ENCODE results near the gene MAU2.

Gene MAU2

GRCh38 chr19:19285686-19286085 is 34.9 kb upstream of the MAU2 start:
- Histone ChIP-seq H3K9ac (ENCODE audit: low read depth, low read length) (no peak overlapping the region), H3K4me1 (ENCODE audit: control insufficient read depth, insufficient read depth, low read length) (no peaks in the 10 kb centered on the region), H3K9me3 (ENCODE audit: control insufficient read depth, insufficient read depth, low read length) (no peaks in the 10 kb centered on the region), H3K27me3 (ENCODE audit: control insufficient read depth, insufficient read depth, low read length) (no peaks in the 10 kb centered on the region), H3K36me3 (ENCODE audit: control insufficient read depth, insufficient read depth, low read length) (peaks cover 45% of the 10 kb centered on the region), H3K4me3 (ENCODE audit: low read depth, low read length) (no peak overlapping the region)

- Histone ChIP-seq H3K36me3 (ENCODE audit: control insufficient read depth, insufficient read depth, low read length) (peaks cover 26% of the 10 kb centered on the region), H3K4me1 (ENCODE audit: control insufficient read depth, insufficient read depth, low read length) (no peaks in the 10 kb centered on the region), H3K4me3 (ENCODE audit: low read depth, low read length) (no peak overlapping the region), H3K9me3 (ENCODE audit: control insufficient read depth, insufficient read depth, low read length) (no peaks in the 10 kb centered on the region), H3K9ac (ENCODE audit: low read depth, low read length) (no peak overlapping the region), H3K27me3 (ENCODE audit: control insufficient read depth, insufficient read depth, low read length) (no peaks in the 10 kb centered on the region)
These were observed 28.0 kb upstream of the MAU2 start for GRCh38 chr19:19292607-19293006.

- Histone ChIP-seq H3K9me3 (ENCODE audit: control insufficient read depth, insufficient read depth, low read length) (no peaks in the 10 kb centered on the region), H3K27me3 (ENCODE audit: control insufficient read depth, insufficient read depth, low read length) (no peaks in the 10 kb centered on the region), H3K36me3 (ENCODE audit: control insufficient read depth, insufficient read depth, low read length) (peaks cover 12% of the 10 kb centered on the region), H3K4me1 (ENCODE audit: control insufficient read depth, insufficient read depth, low read length) (no peaks in the 10 kb centered on the region), H3K9ac (ENCODE audit: low read depth, low read length) (no peak overlapping the region), H3K4me3 (ENCODE audit: low read depth, low read length) (no peak overlapping the region)
These were observed 25.7 kb upstream of the MAU2 start for GRCh38 chr19:19294914-19295313.

- no peaks in the 10 kb centered on the region for H3K9me3 ChIP-seq (ENCODE audit: control insufficient read depth, insufficient read depth, low read length)
- H3K4me1 ChIP-seq (ENCODE audit: control insufficient read depth, insufficient read depth, low read length) = no peaks in the 10 kb centered on the region
- peaks cover 17% of the 10 kb centered on the region for H3K36me3 ChIP-seq (ENCODE audit: control insufficient read depth, insufficient read depth, low read length)
- no peak overlapping the region for H3K9ac ChIP-seq (ENCODE audit: low read depth, low read length)
- no peaks in the 10 kb centered on the region for H3K27me3 ChIP-seq (ENCODE audit: control insufficient read depth, insufficient read depth, low read length)
- H3K4me3 ChIP-seq (ENCODE audit: low read depth, low read length) = no peak overlapping the region
These were observed 23.5 kb upstream of the MAU2 start for GRCh38 chr19:19296953-19297689.

GRCh38 chr19:19297759-19298158 is 22.9 kb upstream of the MAU2 start:
- Histone ChIP-seq H3K36me3 (ENCODE audit: control insufficient read depth, insufficient read depth, low read length) (peaks cover 22% of the 10 kb centered on the region), H3K4me1 (ENCODE audit: control insufficient read depth, insufficient read depth, low read length) (no peaks in the 10 kb centered on the region), H3K27me3 (ENCODE audit: control insufficient read depth, insufficient read depth, low read length) (no peaks in the 10 kb centered on the region), H3K9me3 (ENCODE audit: control insufficient read depth, insufficient read depth, low read length) (no peaks in the 10 kb centered on the region), H3K9ac (ENCODE audit: low read depth, low read length) (no peak overlapping the region), H3K4me3 (ENCODE audit: low read depth, low read length) (no peak overlapping the region)

GRCh38 chr19:19300613-19301012 is 20.0 kb upstream of the MAU2 start:
- Histone ChIP-seq H3K9ac (ENCODE audit: low read depth, low read length) (no peak overlapping the region), H3K9me3 (ENCODE audit: control insufficient read depth, insufficient read depth, low read length) (no peaks in the 10 kb centered on the region), H3K4me1 (ENCODE audit: control insufficient read depth, insufficient read depth, low read length) (no peaks in the 10 kb centered on the region), H3K4me3 (ENCODE audit: low read depth, low read length) (no peak overlapping the region), H3K27me3 (ENCODE audit: control insufficient read depth, insufficient read depth, low read length) (no peaks in the 10 kb centered on the region), H3K36me3 (ENCODE audit: control insufficient read depth, insufficient read depth, low read length) (peaks cover 32% of the 10 kb centered on the region)

- H3K36me3 ChIP-seq (ENCODE audit: control insufficient read depth, insufficient read depth, low read length) = peaks cover 47% of the 10 kb centered on the region
- no peak overlapping the region for H3K4me3 ChIP-seq (ENCODE audit: low read depth, low read length)
- H3K4me1 ChIP-seq (ENCODE audit: control insufficient read depth, insufficient read depth, low read length) = no peaks in the 10 kb centered on the region
- no peak overlapping the region for H3K9ac ChIP-seq (ENCODE audit: low read depth, low read length)
- no peaks in the 10 kb centered on the region for H3K27me3 ChIP-seq (ENCODE audit: control insufficient read depth, insufficient read depth, low read length)
- no peaks in the 10 kb centered on the region for H3K9me3 ChIP-seq (ENCODE audit: control insufficient read depth, insufficient read depth, low read length)
These were observed 17.2 kb upstream of the MAU2 start for GRCh38 chr19:19303411-19303810.

GRCh38 chr19:19304186-19304965 is 16.3 kb upstream of the MAU2 start:
- Histone ChIP-seq H3K4me1 (ENCODE audit: control insufficient read depth, insufficient read depth, low read length) (no peaks in the 10 kb centered on the region), H3K9ac (ENCODE audit: low read depth, low read length) (no peak overlapping the region), H3K36me3 (ENCODE audit: control insufficient read depth, insufficient read depth, low read length) (peaks cover 48% of the 10 kb centered on the region), H3K27me3 (ENCODE audit: control insufficient read depth, insufficient read depth, low read length) (no peaks in the 10 kb centered on the region), H3K9me3 (ENCODE audit: control insufficient read depth, insufficient read depth, low read length) (no peaks in the 10 kb centered on the region), H3K4me3 (ENCODE audit: low read depth, low read length) (no peak overlapping the region)

GRCh38 chr19:19305066-19305465 is 15.6 kb upstream of the MAU2 start:
- no peaks in the 10 kb centered on the region for H3K9me3 ChIP-seq (ENCODE audit: control insufficient read depth, insufficient read depth, low read length)
- H3K4me1 ChIP-seq (ENCODE audit: control insufficient read depth, insufficient read depth, low read length) = no peaks in the 10 kb centered on the region
- H3K27me3 ChIP-seq (ENCODE audit: control insufficient read depth, insufficient read depth, low read length) = no peaks in the 10 kb centered on the region
- H3K4me3 ChIP-seq (ENCODE audit: low read depth, low read length) = no peak overlapping the region
- peaks cover 48% of the 10 kb centered on the region for H3K36me3 ChIP-seq (ENCODE audit: control insufficient read depth, insufficient read depth, low read length)
- H3K9ac ChIP-seq (ENCODE audit: low read depth, low read length) = no peak overlapping the region

GRCh38 chr19:19305696-19306095 is 14.9 kb upstream of the MAU2 start:
- H3K4me3 ChIP-seq (ENCODE audit: low read depth, low read length) = no peak overlapping the region
- no peaks in the 10 kb centered on the region for H3K27me3 ChIP-seq (ENCODE audit: control insufficient read depth, insufficient read depth, low read length)
- H3K36me3 ChIP-seq (ENCODE audit: control insufficient read depth, insufficient read depth, low read length) = peaks cover 49% of the 10 kb centered on the region
- no peaks in the 10 kb centered on the region for H3K4me1 ChIP-seq (ENCODE audit: control insufficient read depth, insufficient read depth, low read length)
- H3K9ac ChIP-seq (ENCODE audit: low read depth, low read length) = no peak overlapping the region
- H3K9me3 ChIP-seq (ENCODE audit: control insufficient read depth, insufficient read depth, low read length) = no peaks in the 10 kb centered on the region

GRCh38 chr19:19306191-19306590 is 14.4 kb upstream of the MAU2 start:
- no peak overlapping the region for H3K9ac ChIP-seq (ENCODE audit: low read depth, low read length)
- H3K4me1 ChIP-seq (ENCODE audit: control insufficient read depth, insufficient read depth, low read length) = no peaks in the 10 kb centered on the region
- H3K27me3 ChIP-seq (ENCODE audit: control insufficient read depth, insufficient read depth, low read length) = no peaks in the 10 kb centered on the region
- no peaks in the 10 kb centered on the region for H3K9me3 ChIP-seq (ENCODE audit: control insufficient read depth, insufficient read depth, low read length)
- peaks cover 48% of the 10 kb centered on the region for H3K36me3 ChIP-seq (ENCODE audit: control insufficient read depth, insufficient read depth, low read length)
- H3K4me3 ChIP-seq (ENCODE audit: low read depth, low read length) = no peak overlapping the region

GRCh38 chr19:19308373-19308772 is 12.3 kb upstream of the MAU2 start:
- no peaks in the 10 kb centered on the region for H3K9me3 ChIP-seq (ENCODE audit: control insufficient read depth, insufficient read depth, low read length)
- no peaks in the 10 kb centered on the region for H3K27me3 ChIP-seq (ENCODE audit: control insufficient read depth, insufficient read depth, low read length)
- no peak overlapping the region for H3K4me3 ChIP-seq (ENCODE audit: low read depth, low read length)
- no peak overlapping the region for H3K9ac ChIP-seq (ENCODE audit: low read depth, low read length)
- peaks cover 34% of the 10 kb centered on the region for H3K36me3 ChIP-seq (ENCODE audit: control insufficient read depth, insufficient read depth, low read length)
- no peaks in the 10 kb centered on the region for H3K4me1 ChIP-seq (ENCODE audit: control insufficient read depth, insufficient read depth, low read length)
